Neuronal stem cell (in vitro differentiated cells): ENCODE measurements around the gene AREL1.

Experiments used
- DNase-seq: peaks from one replicate; pipeline ENCODE4 v3.0.0-alpha.2; 2013; ENCODE audit warnings: low spot score
- H2AFZ ChIP-seq: one replicate; pipeline ENCODE4 v1.6.1; 2013; ENCODE audit warnings: mild to moderate bottlenecking, low read length, inconsistent platforms
- H2AK5ac ChIP-seq: 2 replicates; pipeline ENCODE4 v1.6.1; 2013; ENCODE audit warnings: low read depth, mild to moderate bottlenecking, inconsistent platforms, low read length, moderate library complexity, mixed read lengths
- H2BK120ac ChIP-seq: 2 replicates; pipeline ENCODE4 v1.6.1; 2013; ENCODE audit warnings: low read depth, mild to moderate bottlenecking, inconsistent platforms, low read length, moderate library complexity, mixed read lengths
- H2BK12ac ChIP-seq: one replicate; pipeline ENCODE4 v1.6.1; 2013; ENCODE audit warnings: low read length, inconsistent platforms
- H2BK15ac ChIP-seq: 2 replicates; pipeline ENCODE4 v1.6.1; 2013; ENCODE audit warnings: mild to moderate bottlenecking, low read length, inconsistent platforms, mixed read lengths
- H2BK5ac ChIP-seq: one replicate; pipeline ENCODE4 v1.6.1; 2013; ENCODE audit warnings: inconsistent platforms, mild to moderate bottlenecking, low read length, moderate library complexity
- H3K14ac ChIP-seq: one replicate; pipeline ENCODE4 v1.6.1; 2013; ENCODE audit warnings: low read length, inconsistent platforms
- H3K18ac ChIP-seq: 2 replicates; pipeline ENCODE4 v1.6.1; 2013; ENCODE audit warnings: low read length, inconsistent platforms
- H3K23ac ChIP-seq: 2 replicates; pipeline ENCODE4 v1.6.1; 2013; ENCODE audit warnings: low read depth, mild to moderate bottlenecking, mixed read lengths, low read length, inconsistent platforms; ENCODE audit not compliant: poor library complexity
- H3K27ac ChIP-seq: replicated peaks from 3 replicates; pipeline ENCODE4 v1.5.1; 2013; ENCODE audit warnings: low read length, inconsistent platforms
- H3K27me3 ChIP-seq, 3 experiments: 2 replicates each; pipeline ENCODE4 v1.6.1; 2013; ENCODE audit warnings: low read length in 3 of 3, mild to moderate bottlenecking in 2 of 3, inconsistent platforms in 1 of 3, low read depth in 1 of 3, mixed read lengths in 1 of 3, moderate library complexity in 1 of 3; ENCODE audit not compliant: control insufficient read depth in 3 of 3, insufficient read depth in 3 of 3
- H3K36me3 ChIP-seq, 2 donors: replicated peaks in 1 of 2; 2 replicates each; pipeline ENCODE4 v1.6.1; 2013; ENCODE audit warnings: low read length in 2 of 2; ENCODE audit not compliant: control insufficient read depth in 2 of 2, insufficient read depth in 2 of 2
- H3K4ac ChIP-seq: 2 replicates; pipeline ENCODE4 v1.6.1; 2013; ENCODE audit warnings: inconsistent platforms, mild to moderate bottlenecking, low read length, moderate library complexity
- H3K4me1 ChIP-seq, 2 donors: 1 replicate in 1 of 2; 2 replicates in 1 of 2; pipeline ENCODE4 v1.6.1; 2013; ENCODE audit warnings: low read length in 2 of 2, low read depth in 1 of 2; ENCODE audit not compliant: control insufficient read depth in 2 of 2, insufficient read depth in 1 of 2
- H3K4me2 ChIP-seq: one replicate; pipeline ENCODE4 v1.6.1; 2013; ENCODE audit warnings: mild to moderate bottlenecking, low read length, inconsistent platforms; ENCODE audit not compliant: insufficient read depth, poor library complexity, severe bottlenecking
- H3K4me3 ChIP-seq, 2 donors: 2 replicates each; pipeline ENCODE4 v1.5.1; 2013; ENCODE audit warnings: low read length in 2 of 2, mild to moderate bottlenecking in 2 of 2, inconsistent platforms in 1 of 2, moderate library complexity in 1 of 2
- H3K79me1 ChIP-seq: one replicate; pipeline ENCODE4 v1.6.1; 2013; ENCODE audit warnings: low read depth, mild to moderate bottlenecking, inconsistent platforms, low read length, moderate library complexity
- H3K9ac ChIP-seq: one replicate; pipeline ENCODE4 v1.6.1; 2013; ENCODE audit warnings: mild to moderate bottlenecking, low read depth, low read length, inconsistent platforms; ENCODE audit not compliant: poor library complexity
- H3K9me3 ChIP-seq, 2 donors: replicated peaks in 1 of 2; 2 replicates each; pipeline versions ENCODE3 to v1.6.1; 2013; ENCODE audit warnings: low read length in 2 of 2, mild to moderate bottlenecking in 2 of 2, inconsistent platforms in 1 of 2, low read depth in 1 of 2, mixed read lengths in 1 of 2, moderate library complexity in 1 of 2; ENCODE audit not compliant: control insufficient read depth in 2 of 2, insufficient read depth in 1 of 2
- H4K8ac ChIP-seq: one replicate; pipeline ENCODE4 v1.6.1; 2013; ENCODE audit warnings: low read depth, mild to moderate bottlenecking, inconsistent platforms, low read length, moderate library complexity
- H4K91ac ChIP-seq: one replicate; pipeline ENCODE4 v1.6.1; 2013; ENCODE audit warnings: low read length, low read depth, mild to moderate bottlenecking, inconsistent platforms; ENCODE audit not compliant: poor library complexity
- WGBS, 2 donors: extraction: QIAGEN DNeasy Blood & Tissue Kit; methylation state at CpG; one replicate each; pipeline ENCODE4 v1.1.7; 2013; ENCODE audit warnings: missing lambda C conversion rate in 2 of 2, mixed read lengths in 1 of 2; ENCODE audit not compliant: insufficient read length in 2 of 2, insufficient replicate concordance in 1 of 2; ENCODE audit errors: extremely low coverage in 2 of 2; 5-methylcytosine and 5-hydroxymethylcytosine counted together

AREL1 gene

DNA sequence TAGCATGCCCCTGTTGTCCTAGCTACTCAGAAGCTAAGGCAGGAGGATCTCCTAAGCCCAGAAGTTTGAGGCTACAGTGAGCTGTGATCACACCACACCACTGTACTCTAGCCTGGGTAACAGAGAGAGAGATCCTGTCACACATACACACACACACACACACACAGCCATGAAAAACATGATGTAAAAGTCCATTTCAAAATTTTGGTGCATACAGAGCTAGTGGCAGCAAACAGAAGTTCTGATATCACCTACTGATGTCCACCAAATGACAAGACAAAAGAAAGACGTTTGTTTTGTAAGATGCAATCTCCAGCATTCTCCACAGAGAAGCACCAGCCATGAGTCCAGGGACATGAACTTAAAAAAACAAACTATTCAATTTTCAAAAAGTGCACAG is 15.9 kb downstream of the AREL1 start:
- no peak overlapping the region for H2AK5ac ChIP-seq
- H3K9ac ChIP-seq: no peak overlapping the region
- WGBS, 2 donors: no CpG with 5 or more reads among the region's 1 CpG
- H3K23ac ChIP-seq: no peak overlapping the region
- H2BK120ac ChIP-seq: no peak overlapping the region
- H3K14ac ChIP-seq: no peak overlapping the region
- no peak for DNase-seq
- H3K27me3 ChIP-seq: no peaks in the 10 kb centered on the region
- no peak overlapping the region for H3K4ac ChIP-seq
- H3K79me1 ChIP-seq: peaks cover 3% of the 10 kb centered on the region
- no peak overlapping the region for H3K18ac ChIP-seq
- H4K8ac ChIP-seq: no peak overlapping the region
- no peak overlapping the region for H3K4me3 ChIP-seq
- no peak overlapping the region for H2BK5ac ChIP-seq
- H3K4me1 ChIP-seq: no peaks in the 10 kb centered on the region
- H4K91ac ChIP-seq: no peak overlapping the region
- no peak overlapping the region for H2AFZ ChIP-seq
- peaks cover 0 to 16% of the 10 kb centered on the region in 2 donors for H3K36me3 ChIP-seq
- H3K9me3 ChIP-seq: peaks cover 0 to 4% of the 10 kb centered on the region in 2 donors
- H3K4me2 ChIP-seq: no peak overlapping the region
- H2BK15ac ChIP-seq: no peak overlapping the region
- H3K27ac ChIP-seq: no peak overlapping the region
- no peak overlapping the region for H2BK12ac ChIP-seq

DNA sequence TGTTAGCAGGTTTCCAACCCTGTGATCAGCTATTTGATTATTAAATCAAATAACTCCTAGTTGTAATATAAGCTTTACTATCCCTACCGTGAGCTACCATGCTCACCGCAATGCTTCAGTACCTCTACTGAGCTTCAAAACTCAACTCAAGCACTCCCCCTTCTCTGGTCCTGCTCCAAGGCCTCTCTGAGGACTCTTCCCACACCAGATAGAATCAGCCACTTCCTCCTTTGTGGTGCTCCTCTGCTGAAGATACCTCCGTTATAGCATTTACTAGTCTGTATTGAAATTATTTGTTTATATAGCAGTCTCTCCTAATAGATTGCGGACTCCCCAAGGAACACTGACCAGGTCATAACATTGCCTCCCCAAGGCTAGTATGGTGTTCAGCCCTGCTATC is 17.5 kb downstream of the AREL1 start:
- Histone ChIP-seq H3K4me1 (no peaks in the 10 kb centered on the region), H4K91ac (no peak overlapping the region), H2BK12ac (no peak overlapping the region), H3K4me2 (no peak overlapping the region), H4K8ac (no peak overlapping the region), H3K27me3 (no peaks in the 10 kb centered on the region), H3K36me3 (peaks cover 4 to 32% of the 10 kb centered on the region in 2 donors), H3K23ac (no peak overlapping the region), H2BK5ac (no peak overlapping the region), H3K4me3 (no peak overlapping the region), H2BK120ac (no peak overlapping the region), H2AFZ (no peak overlapping the region), H3K18ac (no peak overlapping the region), H2BK15ac (no peak overlapping the region), H3K9ac (no peak overlapping the region), H3K4ac (no peak overlapping the region), H3K79me1 (peaks cover 3% of the 10 kb centered on the region), H3K27ac (no peak overlapping the region), H3K9me3 (no peaks in the 10 kb centered on the region), H3K14ac (no peak overlapping the region), H2AK5ac (no peak overlapping the region)
- DNase-seq: no peak
- no CpG with 5 or more reads among the region's 4 CpGs for WGBS, 2 donors

DNA sequence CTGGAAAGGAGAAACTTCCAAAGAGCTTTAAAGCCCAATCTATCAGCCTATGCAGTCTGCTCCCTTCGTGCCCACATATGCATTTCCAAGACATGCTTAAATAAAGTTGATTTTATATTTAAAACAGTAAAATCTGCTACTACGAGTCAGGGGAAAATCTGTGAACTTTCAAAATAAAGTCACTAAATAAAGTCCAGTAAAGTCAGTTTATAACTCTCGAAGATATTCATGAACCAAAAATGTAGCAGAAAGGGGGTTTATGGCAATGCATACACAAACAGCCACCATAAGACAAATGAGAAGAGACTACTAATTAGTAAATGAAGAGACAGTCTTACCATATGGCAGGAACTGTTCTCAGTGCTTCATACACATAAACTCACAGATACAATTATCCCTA is 19.7 kb downstream of the AREL1 start:
- no CpG with 5 or more reads among the region's 3 CpGs for WGBS, 2 donors

DNA sequence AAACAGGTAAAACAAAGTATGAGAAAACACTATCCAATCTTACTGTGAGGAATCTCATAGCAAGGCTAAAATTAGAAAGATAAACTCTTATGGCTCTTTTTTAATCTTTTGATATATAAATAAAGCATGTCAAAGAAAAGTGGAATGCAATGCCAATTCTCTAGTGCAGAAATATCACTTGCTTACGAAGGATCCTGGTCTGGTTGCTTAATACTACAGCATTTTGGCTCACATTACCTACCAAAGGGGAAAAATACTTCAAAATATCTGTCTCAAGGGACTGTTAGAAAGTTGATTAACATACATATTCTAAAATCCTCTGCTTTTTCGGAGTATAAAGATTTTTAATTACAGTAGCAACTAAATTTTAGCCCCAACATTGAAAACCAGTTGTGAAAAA is 21.4 kb downstream of the AREL1 start:
- H2AFZ ChIP-seq: no peak overlapping the region
- H4K8ac ChIP-seq: no peak overlapping the region
- DNase-seq: no peak
- peaks cover 4 to 42% of the 10 kb centered on the region in 2 donors for H3K36me3 ChIP-seq
- no peak overlapping the region for H3K23ac ChIP-seq
- H3K27me3 ChIP-seq: no peaks in the 10 kb centered on the region
- H2BK5ac ChIP-seq: no peak overlapping the region
- no peak overlapping the region for H3K4me3 ChIP-seq
- no peak overlapping the region for H3K27ac ChIP-seq
- no peak overlapping the region for H2BK120ac ChIP-seq
- H4K91ac ChIP-seq: no peak overlapping the region
- H3K18ac ChIP-seq: no peak overlapping the region
- no peak overlapping the region for H2AK5ac ChIP-seq
- no peak overlapping the region for H3K9ac ChIP-seq
- no peak overlapping the region for H3K4me2 ChIP-seq
- H2BK12ac ChIP-seq: no peak overlapping the region
- H3K14ac ChIP-seq: no peak overlapping the region
- WGBS, 2 donors: no CpG with 5 or more reads among the region's 2 CpGs
- no peaks in the 10 kb centered on the region for H3K4me1 ChIP-seq
- H3K9me3 ChIP-seq: no peaks in the 10 kb centered on the region
- peaks cover 1% of the 10 kb centered on the region for H3K79me1 ChIP-seq
- H2BK15ac ChIP-seq: no peak overlapping the region
- no peak overlapping the region for H3K4ac ChIP-seq

More for the DNA sequence above, 19.7 kb downstream of the AREL1 start:
- Histone ChIP-seq H3K4me2 (no peak overlapping the region), H3K9ac (no peak overlapping the region), H3K18ac (no peak overlapping the region), H3K4me3 (no peak overlapping the region), H3K4ac (no peak overlapping the region), H4K91ac (no peak overlapping the region), H3K14ac (no peak overlapping the region), H3K36me3 (peaks cover 4 to 42% of the 10 kb centered on the region in 2 donors), H3K27me3 (no peaks in the 10 kb centered on the region), H4K8ac (no peak overlapping the region), H2BK120ac (no peak overlapping the region), H2AK5ac (no peak overlapping the region), H2BK15ac (no peak overlapping the region), H3K9me3 (no peaks in the 10 kb centered on the region), H3K23ac (no peak overlapping the region), H3K27ac (no peak overlapping the region), H3K79me1 (peaks cover 1% of the 10 kb centered on the region), H3K4me1 (no peaks in the 10 kb centered on the region), H2BK12ac (no peak overlapping the region), H2BK5ac (no peak overlapping the region), H2AFZ (no peak overlapping the region)
- DNase-seq: no peak
